OCI-LY3 (cell line): ENCODE measurements around the gene SCAF11.

Experiments
- H2AFZ ChIP-seq: fragments of 200-600, 300-600 bp; shearing (Covaris generic); 2 replicates; pipeline ENCODE4 v1.6.0; 2014; ENCODE audit warnings: antibody characterized with exemption, low read depth, low read length
- H3K27ac ChIP-seq: fragments of 200-600, 300-600 bp; sonication (generic); 2 replicates; pipeline ENCODE4 v1.5.1; 2014; ENCODE audit warnings: mild to moderate bottlenecking, low read length, moderate library complexity, mixed read lengths
- H3K27me3 ChIP-seq: fragments of 200-600, 300-600 bp; sonication (generic); 2 replicates; pipeline ENCODE4 v1.6.1; 2014; ENCODE audit warnings: low read depth, low read length, mixed read lengths
- H3K36me3 ChIP-seq: fragments of 200-600, 300-600 bp; sonication (generic); replicated peaks from 2 replicates; pipeline ENCODE3; 2014; ENCODE audit warnings: low read depth, low read length, mixed read lengths
- H3K4me1 ChIP-seq: fragments of 300-600, 200-600 bp; sonication (generic); 2 replicates; pipeline ENCODE4 v1.6.1; 2014; ENCODE audit warnings: low read length, mixed read lengths
- H3K4me2 ChIP-seq: fragments of 200-600, 300-600 bp; sonication (generic); 2 replicates; pipeline ENCODE4 v1.6.1; 2014; ENCODE audit warnings: low read length, mixed read lengths
- H3K4me3 ChIP-seq: fragments of 300-600, 200-600 bp; sonication (generic); 2 replicates; pipeline ENCODE4 v1.5.1; 2014; ENCODE audit warnings: antibody characterized with exemption, mild to moderate bottlenecking, low read length, moderate library complexity
- H3K79me2 ChIP-seq: fragments of 300-600, 200-600 bp; shearing (Covaris generic); 2 replicates; pipeline ENCODE4 v1.6.1; 2014; ENCODE audit warnings: mild to moderate bottlenecking, low read length, mixed read lengths
- H3K9ac ChIP-seq: fragments of 300-600, 200-600 bp; shearing (Covaris generic); 2 replicates; pipeline ENCODE4 v1.6.0; 2014; ENCODE audit warnings: mild to moderate bottlenecking, low read length, moderate library complexity
- H3K9me3 ChIP-seq: fragments of 200-600, 300-600 bp; shearing (Covaris generic); 2 replicates; pipeline ENCODE4 v1.6.1; 2014; ENCODE audit warnings: low read length, mixed read lengths; ENCODE audit not compliant: insufficient read depth
- H4K20me1 ChIP-seq: fragments of 200-600, 300-600 bp; sonication (generic); 2 replicates; pipeline ENCODE4 v1.6.1; 2016; ENCODE audit warnings: low read length, mixed read lengths; ENCODE audit not compliant: insufficient read depth
- EZH2phosphoT487 ChIP-seq: fragments of 200-600 bp; shearing (Covaris generic); IDR thresholded peaks from 2 replicates; pipeline ENCODE4 v1.6.1; 2018; ENCODE audit warnings: antibody characterized with exemption, mixed run types, low read depth
- TF ChIP-seq, protein P1 (sequence below): fragments of 200-600, 300-600 bp; sonication (generic); IDR thresholded peaks from 2 replicates; pipeline ENCODE4 v1.5.1; 2014; ENCODE audit warnings: antibody characterized with exemption, low read length, low read depth

SCAF11 gene

DNA sequence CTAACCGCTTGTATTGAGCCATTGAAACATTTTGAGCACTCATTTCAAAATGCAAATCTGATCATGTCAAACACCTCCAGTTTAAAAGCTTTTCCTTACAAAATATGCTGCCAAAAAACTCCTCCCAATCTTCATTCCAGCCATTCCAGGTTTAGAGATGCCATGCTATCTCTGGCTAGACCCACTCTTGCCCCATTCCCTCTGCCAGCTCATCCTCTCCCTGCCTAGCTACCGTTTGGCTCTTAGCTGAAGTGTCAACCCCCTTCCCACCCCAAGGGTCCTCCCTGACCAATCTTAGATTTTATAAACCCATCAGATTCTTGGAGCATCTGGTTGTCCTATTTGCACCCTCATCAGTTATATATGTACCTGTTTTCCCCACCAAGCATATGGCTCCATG lies 75.0 kb downstream of the SCAF11 start:
- Histone ChIP-seq H2AFZ (no peak overlapping the region), H3K36me3 (peaks cover 31% of the 10 kb centered on the region), H3K27ac (no peak overlapping the region), H4K20me1 (no peaks in the 10 kb centered on the region), H3K4me2 (no peak overlapping the region), H3K4me3 (no peak overlapping the region), H3K4me1 (peaks cover 5% of the 10 kb centered on the region; the same call in 1 of the 2 replicates), H3K79me2 (no peaks in the 10 kb centered on the region), H3K9ac (no peak overlapping the region), H3K9me3 (no peaks in the 10 kb centered on the region), H3K27me3 (no peaks in the 10 kb centered on the region)
- no peak for TF ChIP-seq EZH2phosphoT487
- TF ChIP-seq, protein P1, sequence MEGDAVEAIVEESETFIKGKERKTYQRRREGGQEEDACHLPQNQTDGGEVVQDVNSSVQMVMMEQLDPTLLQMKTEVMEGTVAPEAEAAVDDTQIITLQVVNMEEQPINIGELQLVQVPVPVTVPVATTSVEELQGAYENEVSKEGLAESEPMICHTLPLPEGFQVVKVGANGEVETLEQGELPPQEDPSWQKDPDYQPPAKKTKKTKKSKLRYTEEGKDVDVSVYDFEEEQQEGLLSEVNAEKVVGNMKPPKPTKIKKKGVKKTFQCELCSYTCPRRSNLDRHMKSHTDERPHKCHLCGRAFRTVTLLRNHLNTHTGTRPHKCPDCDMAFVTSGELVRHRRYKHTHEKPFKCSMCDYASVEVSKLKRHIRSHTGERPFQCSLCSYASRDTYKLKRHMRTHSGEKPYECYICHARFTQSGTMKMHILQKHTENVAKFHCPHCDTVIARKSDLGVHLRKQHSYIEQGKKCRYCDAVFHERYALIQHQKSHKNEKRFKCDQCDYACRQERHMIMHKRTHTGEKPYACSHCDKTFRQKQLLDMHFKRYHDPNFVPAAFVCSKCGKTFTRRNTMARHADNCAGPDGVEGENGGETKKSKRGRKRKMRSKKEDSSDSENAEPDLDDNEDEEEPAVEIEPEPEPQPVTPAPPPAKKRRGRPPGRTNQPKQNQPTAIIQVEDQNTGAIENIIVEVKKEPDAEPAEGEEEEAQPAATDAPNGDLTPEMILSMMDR, result no peak

DNA sequence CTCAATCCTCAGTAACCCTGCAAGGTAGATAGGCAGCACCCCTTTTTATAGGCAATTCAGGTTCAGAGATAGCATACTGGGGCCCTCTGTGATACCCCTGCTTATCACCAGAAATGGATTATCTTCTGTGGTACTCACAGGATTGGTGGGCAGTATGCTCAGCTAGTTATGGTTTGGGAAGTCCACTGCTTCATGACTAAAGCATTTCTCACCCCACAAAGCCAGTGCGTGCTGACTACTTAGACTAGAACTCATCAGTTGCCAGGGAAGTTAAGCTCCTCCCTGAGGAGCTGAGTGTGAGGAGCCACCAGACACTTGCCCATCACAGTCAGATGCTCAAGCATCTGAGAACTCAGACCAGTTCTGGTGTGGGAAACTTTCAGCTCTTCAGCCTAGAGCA lies 76.3 kb downstream of the SCAF11 start:
- Histone ChIP-seq H4K20me1 (no peaks in the 10 kb centered on the region), H2AFZ (no peak overlapping the region), H3K4me1 (peaks cover 5% of the 10 kb centered on the region; the same call in 1 of the 2 replicates), H3K79me2 (no peaks in the 10 kb centered on the region), H3K9ac (no peak overlapping the region), H3K36me3 (peaks cover 18% of the 10 kb centered on the region), H3K4me3 (no peak overlapping the region), H3K27me3 (no peaks in the 10 kb centered on the region), H3K9me3 (no peaks in the 10 kb centered on the region), H3K27ac (no peak overlapping the region), H3K4me2 (no peak overlapping the region)
- TF ChIP-seq EZH2phosphoT487, result no peak
- TF ChIP-seq, protein P1, result no peak

DNA sequence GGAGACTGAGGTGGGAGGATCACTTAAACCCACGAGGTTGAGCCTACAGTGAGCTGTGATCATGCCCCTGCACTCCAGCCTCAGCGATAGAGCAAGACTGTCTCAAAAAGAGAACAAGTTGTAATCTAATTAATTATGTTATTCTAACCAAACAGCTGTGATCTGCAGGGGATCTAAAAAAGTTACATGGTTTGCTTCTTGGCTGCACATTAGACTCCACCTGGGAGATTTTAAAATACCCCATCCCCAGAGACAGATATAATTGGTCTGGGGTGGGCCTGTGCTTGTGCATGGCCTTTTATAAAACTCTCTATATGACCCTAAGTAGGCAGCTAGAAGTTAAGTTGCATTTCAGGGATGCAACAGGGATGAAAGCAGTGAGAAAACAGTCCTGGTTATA lies 76.7 kb downstream of the SCAF11 start:
- H3K4me2 ChIP-seq, result no peak overlapping the region
- H3K27me3 ChIP-seq, result no peaks in the 10 kb centered on the region
- no peak overlapping the region for H3K4me3 ChIP-seq
- H3K9me3 ChIP-seq, result no peaks in the 10 kb centered on the region
- no peak overlapping the region for H2AFZ ChIP-seq
- no peaks in the 10 kb centered on the region for H3K79me2 ChIP-seq
- peaks cover 18% of the 10 kb centered on the region for H3K36me3 ChIP-seq
- TF ChIP-seq, protein P1, result no peak
- TF ChIP-seq EZH2phosphoT487, result no peak
- H3K9ac ChIP-seq, result no peak overlapping the region
- no peak overlapping the region for H3K27ac ChIP-seq
- peaks cover 5% of the 10 kb centered on the region; the same call in 1 of the 2 replicates for H3K4me1 ChIP-seq
- no peaks in the 10 kb centered on the region for H4K20me1 ChIP-seq

- TF ChIP-seq, protein P1, result no peak
- TF ChIP-seq EZH2phosphoT487, result no peak
- no peak overlapping the region for H3K9ac ChIP-seq
- no peaks in the 10 kb centered on the region for H3K79me2 ChIP-seq
- no peak overlapping the region for H3K4me3 ChIP-seq
- no peak overlapping the region for H3K4me2 ChIP-seq
- no peak overlapping the region for H2AFZ ChIP-seq
- H3K27ac ChIP-seq, result no peak overlapping the region
- H3K4me1 ChIP-seq, result peaks cover 11% of the 10 kb centered on the region
- peaks cover 16% of the 10 kb centered on the region for H3K36me3 ChIP-seq
- no peaks in the 10 kb centered on the region for H4K20me1 ChIP-seq
- H3K9me3 ChIP-seq, result no peaks in the 10 kb centered on the region
- no peaks in the 10 kb centered on the region for H3K27me3 ChIP-seq
Measured at GRCh38 chr12:45912774-45913173, 77.6 kb downstream of the SCAF11 start.
